Measurements from ENCODE around the gene ABI1.
A peak's percentile ranks its signal among the peaks of the same experiment; 100 is the strongest.
"Not testable (repeated sequence)": the region's sequence is repeated elsewhere in the genome, so short reads cannot be mapped to it uniquely, and the experiment has no call there.

Gene ABI1

GRCh38 chr10:26860443-26861204, at the start of gene ABI1:
Gene ABI1, minus strand, starts transcription at chr10:26860958. Its CDS starts 95 bp downstream, at chr10:26860863.
- Histone ChIP-seq H3K4me3 (peak within 1 kb of the TSS; percentile 84 to 99 (median 96)), H3K27ac (peak within 1 kb of the TSS; percentile 92 to 100 (median 99))

GRCh38 chr10:26909753-26910152, 49.0 kb upstream of the ABI1 start:
- no peak overlapping the region for H3K27ac ChIP-seq
- no peak overlapping the region for H3K4me3 ChIP-seq

- H3K27ac ChIP-seq, H3K4me3 ChIP-seq: not testable (repeated sequence)
These were observed 44.6 kb upstream of the ABI1 start for GRCh38 chr10:26905253-26905781.

- Histone ChIP-seq H3K27ac (no peak overlapping the region), H3K4me3 (no peak overlapping the region)
These were observed 42.9 kb upstream of the ABI1 start for GRCh38 chr10:26903431-26904217.

GRCh38 chr10:26892306-26892923, 31.7 kb upstream of the ABI1 start:
- H3K4me3 ChIP-seq, H3K27ac ChIP-seq: not testable (repeated sequence)

- Histone ChIP-seq H3K27ac (no peak overlapping the region), H3K4me3 (no peak overlapping the region)
These were observed 30.2 kb upstream of the ABI1 start for GRCh38 chr10:26890956-26891355.

GRCh38 chr10:26887611-26888215, 27.0 kb upstream of the ABI1 start:
- Histone ChIP-seq H3K4me3 (no peak overlapping the region), H3K27ac (no peak overlapping the region)

- Histone ChIP-seq H3K4me3 (no peak overlapping the region), H3K27ac (no peak overlapping the region)
These were observed 21.0 kb upstream of the ABI1 start for GRCh38 chr10:26881600-26882331.

GRCh38 chr10:26879744-26880143, 19.0 kb upstream of the ABI1 start:
- H3K27ac ChIP-seq = no peak overlapping the region
- H3K4me3 ChIP-seq = no peak overlapping the region

- H3K4me3 ChIP-seq = no peak overlapping the region
- no peak overlapping the region for H3K27ac ChIP-seq
These were observed 10.0 kb upstream of the ABI1 start for GRCh38 chr10:26870766-26871165.

- H3K27ac ChIP-seq = peak overlapping the region in 1 of 21 experiments; percentile 37
These were observed 8.8 kb upstream of the ABI1 start for GRCh38 chr10:26869528-26869927.

GRCh38 chr10:26863351-26864076, 2.8 kb upstream of the ABI1 start:
- no peak overlapping the region for H3K4me3 ChIP-seq

More at GRCh38 chr10:26869528-26869927, 8.8 kb upstream of the ABI1 start:
- H3K4me3 ChIP-seq = no peak overlapping the region

GRCh38 chr10:26861205-26861998, 644 bp upstream of the ABI1 start:
- Histone ChIP-seq H3K27ac (peak overlapping the region in 11 of 21 experiments; percentile 6 to 100 (median 62)), H3K4me3 (peak overlapping the region in 3 of 7 experiments; percentile 84 to 99 (median 94))

More at GRCh38 chr10:26863351-26864076, 2.8 kb upstream of the ABI1 start:
- no peak overlapping the region for H3K27ac ChIP-seq

GRCh38 chr10:26860102-26860442, 686 bp downstream of the ABI1 start:
- peak overlapping the region; percentile 84 to 99 (median 96) for H3K4me3 ChIP-seq

GRCh38 chr10:26859241-26860101, 1.3 kb downstream of the ABI1 start:
- Histone ChIP-seq H3K27ac (peak overlapping the region in 20 of 21 experiments; percentile 96 to 100 (median 99)), H3K4me3 (peak overlapping the region; percentile 84 to 99 (median 96))

More at GRCh38 chr10:26860102-26860442, 686 bp downstream of the ABI1 start:
- H3K27ac ChIP-seq = peak overlapping the region; percentile 92 to 100 (median 99)

GRCh38 chr10:26858707-26859034, 2.1 kb downstream of the ABI1 start:
- Histone ChIP-seq H3K27ac (peak overlapping the region in 17 of 21 experiments; percentile 96 to 100 (median 99)), H3K4me3 (peak overlapping the region; percentile 84 to 99 (median 96))
